ENCODE data around the gene B9D1.

Gene B9D1

DNA sequence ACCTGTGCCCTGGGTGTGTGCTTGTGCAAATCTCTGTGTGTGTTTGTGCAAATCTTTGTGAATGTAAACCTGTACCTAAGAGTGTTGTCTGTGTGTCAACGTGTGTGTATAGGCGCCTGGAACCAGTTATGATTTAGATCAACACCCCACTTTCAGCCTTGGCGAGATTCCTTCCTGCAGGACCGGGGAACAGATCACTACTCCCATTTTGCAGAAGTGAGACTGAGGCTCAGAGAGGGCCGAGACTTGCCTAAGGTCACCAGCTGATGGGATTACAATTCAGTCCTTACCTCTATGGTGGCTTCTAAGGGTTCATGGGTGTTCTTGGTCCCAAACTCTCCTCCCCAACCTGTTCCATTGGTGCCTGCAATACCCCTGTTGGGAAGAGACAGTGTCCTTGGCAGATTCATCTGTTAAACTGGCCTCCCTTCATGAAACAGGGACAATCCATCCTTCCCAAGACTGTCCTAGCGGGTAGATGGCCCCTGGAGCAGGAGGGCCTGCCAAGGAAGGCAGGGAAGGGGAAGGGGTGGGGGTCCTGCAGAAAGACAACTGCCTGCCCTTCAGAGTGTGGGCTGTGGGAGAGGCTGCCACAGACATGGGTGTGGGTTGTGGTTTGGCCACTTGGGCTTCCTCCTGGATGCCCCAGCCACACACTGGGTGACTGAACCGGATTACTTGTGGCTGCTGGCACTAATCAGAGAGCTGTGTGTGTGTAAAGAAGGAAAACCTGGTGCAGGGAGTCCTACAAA, 8.9 kb upstream of the B9D1 start:
- no peak overlapping the region for H3K27ac ChIP-seq
- no peak for TF ChIP-seq CTCF (conservative IDR thresholded peaks at IDR 0.05)

DNA sequence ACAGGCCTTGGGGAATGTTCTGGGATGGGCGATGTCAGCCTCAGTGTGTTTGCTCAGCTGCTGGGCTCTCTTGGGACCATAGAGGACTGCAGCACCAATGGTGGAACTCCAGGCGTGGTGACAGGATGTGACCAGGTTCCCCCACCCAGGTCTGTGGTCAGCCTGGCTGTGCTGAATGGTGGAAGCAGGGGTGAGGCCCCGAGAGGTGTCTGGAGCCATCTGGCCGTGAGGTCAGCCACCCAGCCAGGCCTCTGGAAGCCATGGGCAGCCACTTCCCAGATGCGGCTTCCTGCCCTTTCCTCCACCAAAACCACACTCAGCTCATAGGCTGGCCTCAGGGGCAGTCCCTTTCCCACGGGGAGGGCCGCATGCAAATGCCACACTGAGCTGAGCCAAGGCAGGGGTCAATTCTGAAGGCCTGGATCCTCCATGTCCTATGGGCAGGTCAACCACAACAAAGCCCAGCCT, 8.0 kb upstream of the B9D1 start:
- no peak for TF ChIP-seq CTCF (conservative IDR thresholded peaks at IDR 0.05)
- H3K27ac ChIP-seq = no peak overlapping the region

- no peak for TF ChIP-seq CTCF (conservative IDR thresholded peaks at IDR 0.05)
- H3K27ac ChIP-seq = no peak overlapping the region
Observed at GRCh38 chr17:19369846-19370492, 7.4 kb upstream of the B9D1 start.

DNA sequence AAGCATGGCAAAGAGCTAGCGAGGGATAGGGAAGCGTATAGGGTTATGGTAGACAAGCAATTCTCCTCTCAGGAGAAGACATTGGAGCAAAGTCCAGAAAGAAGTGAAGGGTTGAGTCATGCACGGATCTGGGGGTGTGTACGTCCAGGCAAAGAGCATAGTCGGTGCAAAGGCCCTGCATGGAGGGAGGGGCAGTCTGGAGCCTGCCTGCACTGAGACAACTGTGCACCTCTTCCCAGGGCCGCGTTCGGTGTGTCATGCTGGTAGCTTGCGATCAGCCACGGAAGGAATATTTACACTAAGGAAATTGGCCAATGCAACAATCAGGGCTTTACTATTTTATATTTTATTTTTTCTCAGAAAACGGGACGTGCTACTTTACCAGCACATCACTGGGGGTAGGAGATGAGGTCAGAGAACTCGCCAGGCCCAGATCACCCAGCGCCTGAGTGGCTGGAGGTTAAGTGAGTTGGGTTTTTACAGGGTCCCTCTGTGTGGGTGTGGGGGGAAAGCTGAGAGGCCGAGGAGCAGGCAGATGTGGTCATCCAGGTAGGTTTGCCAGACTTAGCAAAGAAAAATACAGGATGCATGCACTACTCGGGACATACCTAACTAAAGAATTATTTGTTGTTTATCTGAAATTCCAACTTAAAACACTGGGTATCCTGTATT, 6.7 kb upstream of the B9D1 start:
- TF ChIP-seq CTCF (conservative IDR thresholded peaks at IDR 0.05) = no peak
- H3K27ac ChIP-seq = no peak overlapping the region

DNA sequence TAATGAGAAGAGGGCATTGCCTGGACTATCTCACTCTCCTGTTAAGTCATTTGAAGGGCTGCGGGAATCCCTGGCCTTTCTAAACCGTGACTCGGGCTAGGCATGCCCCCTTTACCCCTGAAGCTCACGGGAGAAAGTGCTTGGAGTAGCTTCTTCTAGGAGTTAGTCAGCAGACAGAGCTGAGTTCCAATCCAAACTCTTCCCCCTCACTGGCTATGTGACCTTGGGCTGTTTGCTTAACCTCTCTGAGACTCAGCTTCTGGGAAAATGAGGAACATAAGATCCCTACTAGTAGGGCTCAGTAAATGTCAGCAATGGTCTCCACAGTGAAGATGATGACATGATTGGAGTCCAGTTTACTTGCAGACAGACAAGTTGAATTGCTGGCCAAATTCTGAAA, 5.7 kb upstream of the B9D1 start:
- no peak for TF ChIP-seq CTCF (conservative IDR thresholded peaks at IDR 0.05)
- no peak overlapping the region for H3K27ac ChIP-seq

DNA sequence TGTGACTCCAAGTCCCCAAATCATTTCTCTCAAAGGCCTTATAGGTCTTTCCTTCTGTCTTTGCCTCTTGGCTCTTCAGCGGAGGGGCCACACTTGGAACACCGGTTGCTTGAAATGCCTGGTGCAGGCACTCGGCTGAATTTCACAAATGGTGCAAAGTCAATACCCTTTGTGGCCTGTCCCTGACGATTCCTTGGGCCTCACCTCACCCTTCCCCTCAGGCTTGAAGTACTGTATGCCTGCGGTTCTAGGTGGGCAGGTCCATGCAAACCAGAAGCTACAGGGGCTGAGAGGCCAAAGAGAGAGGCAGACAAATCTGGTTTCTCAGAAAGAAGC, 4.1 kb upstream of the B9D1 start:
- H3K27ac ChIP-seq = no peak overlapping the region
- no peak for TF ChIP-seq CTCF (conservative IDR thresholded peaks at IDR 0.05)

GRCh38 chr17:19365833-19366636, 3.5 kb upstream of the B9D1 start:
- TF ChIP-seq CTCF (conservative IDR thresholded peaks at IDR 0.05) = no peak
- no peak overlapping the region for H3K27ac ChIP-seq
